HepG2 (cell line): ENCODE measurements around the gene DDAH2. TPM values are rescaled to one million over a fixed set of nuclear protein-coding genes. Genes with fewer than 3 reads are reported as not detected.

Experiments used
- AHR ChIP-seq: IDR thresholded peaks from 2 replicates; pipeline ENCODE4 v1.6.1; 2018; ENCODE audit warnings: missing genetic modification reagents, missing compliant biosample characterization
- ETV5 ChIP-seq: IDR thresholded peaks from 2 replicates; pipeline ENCODE4 v1.6.1; 2018; ENCODE audit warnings: missing biosample characterization, missing genetic modification reagents, inconsistent platforms, borderline replicate concordance
- FOXA1 ChIP-seq, 2 experiments: fragments of 450-650 bp in 1 of 2; sonication (generic) in 1 of 2; formaldehyde crosslinking in 1 of 2; IDR thresholded peaks; 2 replicates each; pipeline versions ENCODE4 v1.4.0 to v1.6.1; 2016 to 2020; ENCODE audit warnings: missing genetic modification reagents in 1 of 2
- KLF16 ChIP-seq, 2 experiments: sonication (generic) in 1 of 2; formaldehyde crosslinking in 1 of 2; IDR thresholded peaks; 2 replicates each; pipeline versions ENCODE4 v1.6.1 to v1.8.0; 2016 to 2023; ENCODE audit warnings: missing genetic modification reagents in 2 of 2, missing compliant biosample characterization in 1 of 2
- MIER3 ChIP-seq: IDR thresholded peaks from 2 replicates; pipeline ENCODE4 v1.6.1; 2016; ENCODE audit warnings: missing compliant biosample characterization, borderline replicate concordance
- MIXL1 ChIP-seq: IDR thresholded peaks from 2 replicates; pipeline ENCODE4 v1.6.1; 2016
- POLR2A ChIP-seq, 2 experiments: IDR thresholded peaks; 2 replicates each; pipeline ENCODE4 v1.6.1; 2011; ENCODE audit warnings: low read depth in 2 of 2, low read length in 2 of 2, mild to moderate bottlenecking in 1 of 2, moderate library complexity in 1 of 2; ENCODE audit not compliant: insufficient read depth in 1 of 2
- POLR2AphosphoS5 ChIP-seq: IDR thresholded peaks from 2 replicates; pipeline ENCODE4 v1.6.1; 2012; ENCODE audit warnings: low read depth, low read length
- POLR2G ChIP-seq: fragments of 200-400 bp; formaldehyde crosslinking; IDR thresholded peaks from 2 replicates; pipeline ENCODE4 v1.6.1; 2018; ENCODE audit warnings: mild to moderate bottlenecking, low read depth, low read length, moderate library complexity
- PPARG ChIP-seq: conservative IDR thresholded peaks from 2 replicates; pipeline ENCODE4 v1.6.1; 2016; ENCODE audit warnings: missing biosample characterization, missing genetic modification reagents
- RXRB ChIP-seq: IDR thresholded peaks from 2 replicates; pipeline ENCODE4 v1.6.1; 2016; ENCODE audit warnings: borderline replicate concordance, missing genetic modification reagents, missing compliant biosample characterization
- SALL2 ChIP-seq: sonication (generic); formaldehyde crosslinking; IDR thresholded peaks from 2 replicates; pipeline ENCODE4 v1.8.1; 2023; ENCODE audit warnings: mild to moderate bottlenecking, missing genetic modification reagents, inconsistent platforms
- SOX5 ChIP-seq: IDR thresholded peaks from 2 replicates; pipeline ENCODE4 v1.6.1; 2016; ENCODE audit warnings: borderline replicate concordance
- SOX6 ChIP-seq, 2 experiments: fragments of 450-650 bp in 1 of 2; sonication (generic) in 1 of 2; formaldehyde crosslinking in 1 of 2; IDR thresholded peaks; 2 replicates each; pipeline versions ENCODE4 v1.4.0 to v1.6.1; 2017 to 2020; ENCODE audit warnings: antibody characterized with exemption in 1 of 2, mild to moderate bottlenecking in 1 of 2, missing genetic modification reagents in 1 of 2
- ZNF225 ChIP-seq: sonication (generic); formaldehyde crosslinking; IDR thresholded peaks from 2 replicates; pipeline ENCODE4 v1.4.0; 2020; ENCODE audit warnings: mild to moderate bottlenecking, missing genetic modification reagents
- ZNF883 ChIP-seq: sonication (generic); formaldehyde crosslinking; IDR thresholded peaks from 2 replicates; pipeline ENCODE4 v1.5.1; 2020; ENCODE audit warnings: mild to moderate bottlenecking, missing genetic modification reagents; ENCODE audit errors: not compliant biosample characterization
- polyA plus RNA-seq, 8 experiments: library from polyadenylated mRNA; depleted of rRNA in 3 of 8; stranded (reverse) in 7 of 8; unstranded in 1 of 8; fragments of >200 nt; fragmentation: Illumina TruSeq in 4 of 8; extraction: Trizol in 4 of 8; gene quantifications; 2 replicates each; pipeline versions ENCODE4 v1.2.1 to v1.2.3, GENCODE V29; 2011 to 2016; ENCODE audit warnings: low read depth in 4 of 8, missing spikeins in 1 of 8, mixed read lengths in 1 of 8; ENCODE audit not compliant: insufficient read depth in 1 of 8
- total RNA-seq, 5 experiments: library from RNA; depleted of rRNA; stranded (reverse); fragments of >200 nt; fragmentation: Illumina TruSeq; extraction: Trizol; gene quantifications; 2 replicates each; pipeline ENCODE4 v1.2.3, GENCODE V29; 2016; ENCODE audit warnings: low read depth in 1 of 5
- TF ChIP-seq, protein P1 (sequence below): sonication (generic); formaldehyde crosslinking; IDR thresholded peaks from 2 replicates; pipeline ENCODE4 v1.8.1; 2023; ENCODE audit warnings: mild to moderate bottlenecking, moderate library complexity, missing genetic modification reagents
- TF ChIP-seq, protein P2 (sequence below): IDR thresholded peaks from 2 replicates; pipeline ENCODE4 v1.4.0; 2020; ENCODE audit warnings: mild to moderate bottlenecking, missing genetic modification reagents
- TF ChIP-seq, protein P3 (sequence below): sonication (generic); formaldehyde crosslinking; IDR thresholded peaks from 2 replicates; pipeline ENCODE4 v1.5.1; 2020; ENCODE audit warnings: missing genetic modification reagents, mild to moderate bottlenecking, borderline replicate concordance

DDAH2 gene
- total and polyA plus RNA-seq, 2 of the 13 experiments (the other 11 are each of a cell fraction or from before 2014, with no cell fraction given): 16.4 to 21.1 TPM

DNA sequence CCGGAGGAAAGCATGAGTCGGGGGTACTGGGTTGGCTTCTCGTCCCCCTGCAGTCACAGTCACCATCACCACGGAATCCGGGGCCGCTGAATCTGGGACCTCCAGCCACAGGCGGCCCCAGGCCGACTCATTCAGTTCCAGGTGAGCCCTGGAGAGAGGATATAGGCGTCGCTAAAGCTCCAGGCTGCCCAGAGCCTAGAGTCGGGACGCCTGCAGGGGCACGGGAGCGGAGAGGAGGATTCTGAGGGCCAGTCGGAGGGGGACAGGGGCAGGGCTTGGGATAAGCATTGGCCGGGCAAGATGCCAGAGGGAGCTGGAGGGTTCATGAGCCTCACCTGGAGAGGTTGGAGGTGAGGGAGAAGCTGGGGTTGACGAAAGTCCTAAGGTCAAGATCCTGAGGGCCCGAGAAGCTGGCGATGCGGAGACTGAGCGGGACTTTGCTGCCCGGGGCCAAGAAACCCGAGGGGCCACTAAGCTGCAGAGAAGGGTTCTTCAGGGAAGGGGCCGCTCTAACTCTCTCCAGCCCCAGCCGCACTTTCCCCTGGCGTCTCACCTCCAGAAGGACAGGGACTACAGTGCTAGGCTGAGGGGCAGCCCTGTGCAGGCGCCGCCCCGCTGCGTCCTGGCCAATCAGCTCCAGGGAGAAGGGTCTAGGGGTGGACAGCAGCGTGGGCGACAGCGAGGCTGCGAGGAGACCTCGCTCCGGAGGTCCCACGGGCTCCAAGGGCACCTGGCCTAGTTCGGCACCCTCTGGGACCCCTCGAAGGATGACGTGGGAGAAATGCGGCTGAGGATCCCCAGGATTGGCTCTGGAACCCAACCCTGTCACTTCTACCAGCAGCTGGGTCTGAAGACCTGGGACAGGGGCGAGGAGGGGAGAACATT is 37.1 kb upstream of the DDAH2 start (continued):
- TF ChIP-seq SOX6 (IDR thresholded peaks at IDR 0.05): no peak
- peak; percentile 38 for TF ChIP-seq SOX6 (CRISPR knock-in tag; IDR thresholded peaks at IDR 0.05)
- TF ChIP-seq POLR2AphosphoS5: peak; percentile 88
- TF ChIP-seq ETV5 (CRISPR knock-in tag): peak; percentile 44; the same call in 1 of the 2 replicates
- 0 out of 2 replicates have a peak, but pooled peaks have one; percentile 31 for TF ChIP-seq RXRB
- TF ChIP-seq MIER3 (CRISPR knock-in tag): no peak
- TF ChIP-seq AHR (CRISPR knock-in tag): 0 out of 2 replicates have a peak, but pooled peaks have one; percentile 10
- no peak for TF ChIP-seq FOXA1 (IDR thresholded peaks at IDR 0.05)
- TF ChIP-seq FOXA1 (CRISPR knock-in tag; IDR thresholded peaks at IDR 0.05): no peak
- TF ChIP-seq ZNF883 (CRISPR knock-in tag): peak; percentile 94
- peak; percentile 45 to 89; a peak in 3 of 4 replicates for TF ChIP-seq POLR2A (IDR thresholded peaks at IDR 0.05; ENCODE audit: insufficient read depth in 1 of 2, low read depth in 2 of 2, low read length in 2 of 2)
- peak; percentile 86 for TF ChIP-seq POLR2G
- TF ChIP-seq ZNF225: 0 out of 2 replicates have a peak, but pooled peaks have one; percentile 33
- 0 out of 2 replicates have a peak, but pooled peaks have one; percentile 27 for TF ChIP-seq MIXL1
- TF ChIP-seq KLF16 (CRISPR knock-in tag; IDR thresholded peaks at IDR 0.05): peak in 1 of 2 experiments; percentile 33; a peak in 1 of 4 replicates
- TF ChIP-seq, protein P1, sequence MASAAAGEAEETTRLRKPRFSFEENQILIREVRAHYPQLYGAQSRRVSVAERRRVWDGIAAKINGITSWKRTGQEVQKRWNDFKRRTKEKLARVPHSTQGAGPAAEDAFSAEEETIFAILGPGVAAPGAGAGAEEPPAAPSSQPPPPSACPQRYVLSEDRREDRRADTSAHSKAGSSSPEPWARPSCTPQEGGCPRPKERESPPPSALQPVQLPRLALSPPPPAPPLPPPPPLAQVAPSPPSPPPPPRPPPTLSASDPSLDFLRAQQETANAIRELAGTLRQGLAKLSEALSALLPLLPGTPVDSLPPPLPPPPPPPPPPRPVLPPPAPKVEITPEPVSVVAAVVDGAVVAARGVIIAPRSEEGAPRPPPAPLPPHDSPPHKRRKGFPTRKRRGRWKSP (CRISPR knock-in tag): 0 out of 2 replicates have a peak, but pooled peaks have one; percentile 49
- TF ChIP-seq, protein P2, sequence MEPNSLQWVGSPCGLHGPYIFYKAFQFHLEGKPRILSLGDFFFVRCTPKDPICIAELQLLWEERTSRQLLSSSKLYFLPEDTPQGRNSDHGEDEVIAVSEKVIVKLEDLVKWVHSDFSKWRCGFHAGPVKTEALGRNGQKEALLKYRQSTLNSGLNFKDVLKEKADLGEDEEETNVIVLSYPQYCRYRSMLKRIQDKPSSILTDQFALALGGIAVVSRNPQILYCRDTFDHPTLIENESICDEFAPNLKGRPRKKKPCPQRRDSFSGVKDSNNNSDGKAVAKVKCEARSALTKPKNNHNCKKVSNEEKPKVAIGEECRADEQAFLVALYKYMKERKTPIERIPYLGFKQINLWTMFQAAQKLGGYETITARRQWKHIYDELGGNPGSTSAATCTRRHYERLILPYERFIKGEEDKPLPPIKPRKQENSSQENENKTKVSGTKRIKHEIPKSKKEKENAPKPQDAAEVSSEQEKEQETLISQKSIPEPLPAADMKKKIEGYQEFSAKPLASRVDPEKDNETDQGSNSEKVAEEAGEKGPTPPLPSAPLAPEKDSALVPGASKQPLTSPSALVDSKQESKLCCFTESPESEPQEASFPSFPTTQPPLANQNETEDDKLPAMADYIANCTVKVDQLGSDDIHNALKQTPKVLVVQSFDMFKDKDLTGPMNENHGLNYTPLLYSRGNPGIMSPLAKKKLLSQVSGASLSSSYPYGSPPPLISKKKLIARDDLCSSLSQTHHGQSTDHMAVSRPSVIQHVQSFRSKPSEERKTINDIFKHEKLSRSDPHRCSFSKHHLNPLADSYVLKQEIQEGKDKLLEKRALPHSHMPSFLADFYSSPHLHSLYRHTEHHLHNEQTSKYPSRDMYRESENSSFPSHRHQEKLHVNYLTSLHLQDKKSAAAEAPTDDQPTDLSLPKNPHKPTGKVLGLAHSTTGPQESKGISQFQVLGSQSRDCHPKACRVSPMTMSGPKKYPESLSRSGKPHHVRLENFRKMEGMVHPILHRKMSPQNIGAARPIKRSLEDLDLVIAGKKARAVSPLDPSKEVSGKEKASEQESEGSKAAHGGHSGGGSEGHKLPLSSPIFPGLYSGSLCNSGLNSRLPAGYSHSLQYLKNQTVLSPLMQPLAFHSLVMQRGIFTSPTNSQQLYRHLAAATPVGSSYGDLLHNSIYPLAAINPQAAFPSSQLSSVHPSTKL (CRISPR knock-in tag): peak; percentile 44; the same call in 1 of the 2 replicates
- peak; percentile 16; the same call in 1 of the 2 replicates for TF ChIP-seq SALL2 (CRISPR knock-in tag)
- TF ChIP-seq SOX5 (CRISPR knock-in tag): peak; percentile 48
- TF ChIP-seq, protein P3, sequence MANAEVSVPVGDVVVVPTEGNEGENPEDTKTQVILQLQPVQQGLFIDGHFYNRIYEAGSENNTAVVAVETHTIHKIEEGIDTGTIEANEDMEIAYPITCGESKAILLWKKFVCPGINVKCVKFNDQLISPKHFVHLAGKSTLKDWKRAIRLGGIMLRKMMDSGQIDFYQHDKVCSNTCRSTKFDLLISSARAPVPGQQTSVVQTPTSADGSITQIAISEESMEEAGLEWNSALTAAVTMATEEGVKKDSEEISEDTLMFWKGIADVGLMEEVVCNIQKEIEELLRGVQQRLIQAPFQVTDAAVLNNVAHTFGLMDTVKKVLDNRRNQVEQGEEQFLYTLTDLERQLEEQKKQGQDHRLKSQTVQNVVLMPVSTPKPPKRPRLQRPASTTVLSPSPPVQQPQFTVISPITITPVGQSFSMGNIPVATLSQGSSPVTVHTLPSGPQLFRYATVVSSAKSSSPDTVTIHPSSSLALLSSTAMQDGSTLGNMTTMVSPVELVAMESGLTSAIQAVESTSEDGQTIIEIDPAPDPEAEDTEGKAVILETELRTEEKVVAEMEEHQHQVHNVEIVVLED (CRISPR knock-in tag): peak; percentile 63; the same call in 1 of the 2 replicates
- 0 out of 2 replicates have a peak, but pooled peaks have one; percentile 24 for TF ChIP-seq PPARG (CRISPR knock-in tag)
